ENCODE measurements around the gene SEC63.
"Not testable (repeated sequence)": the region's sequence is repeated elsewhere in the genome, so short reads cannot be mapped to it uniquely, and the experiment has no call there.

The SEC63 gene

GRCh38 chr6:107971181-107971580 is 13.2 kb upstream of the SEC63 start:
- DNase-seq: no peak

- DNase-seq: no peak
These were observed 12.2 kb upstream of the SEC63 start for GRCh38 chr6:107970255-107970654.

- DNase-seq: no peak
These were observed 10.1 kb upstream of the SEC63 start for GRCh38 chr6:107968081-107968480.

- DNase-seq: no peak
These were observed 7.7 kb upstream of the SEC63 start for GRCh38 chr6:107965746-107966145.

GRCh38 chr6:107962723-107963122 is 4.7 kb upstream of the SEC63 start:
- DNase-seq: no peak

GRCh38 chr6:107959392-107959791 is 1.4 kb upstream of the SEC63 start:
- no peak for DNase-seq

- DNase-seq: not testable (repeated sequence)
These were observed 818 bp upstream of the SEC63 start for GRCh38 chr6:107958689-107959362.

GRCh38 chr6:107957308-107957908 is 600 bp downstream of the SEC63 start:
- DNase-seq: peak; percentile 45

- peak; percentile 45 for DNase-seq
These were observed 1.3 kb downstream of the SEC63 start for GRCh38 chr6:107956586-107957307.

GRCh38 chr6:107956181-107956580 is 1.8 kb downstream of the SEC63 start:
- no peak for DNase-seq

- DNase-seq: not testable (repeated sequence)
These were observed 4.1 kb downstream of the SEC63 start for GRCh38 chr6:107953858-107954414.

- no peak for DNase-seq
These were observed 14.2 kb downstream of the SEC63 start for GRCh38 chr6:107943626-107944439.

- no peak for DNase-seq
These were observed 15.9 kb downstream of the SEC63 start for GRCh38 chr6:107942142-107942541.

- peak; percentile 53 for DNase-seq
These were observed 16.4 kb downstream of the SEC63 start for GRCh38 chr6:107941627-107942026.

GRCh38 chr6:107941199-107941598 is 16.8 kb downstream of the SEC63 start:
- no peak for DNase-seq

- DNase-seq: not testable (repeated sequence)
These were observed 21.1 kb downstream of the SEC63 start for GRCh38 chr6:107936910-107937292.

- no peak for DNase-seq
These were observed 21.7 kb downstream of the SEC63 start for GRCh38 chr6:107936162-107936909.

- DNase-seq: not testable (repeated sequence)
These were observed 23.8 kb downstream of the SEC63 start for GRCh38 chr6:107934229-107934628.

GRCh38 chr6:107932580-107932979 is 25.4 kb downstream of the SEC63 start:
- no peak for DNase-seq

GRCh38 chr6:107931894-107932293 is 26.1 kb downstream of the SEC63 start:
- DNase-seq: no peak

- DNase-seq: no peak
These were observed 29.0 kb downstream of the SEC63 start for GRCh38 chr6:107928984-107929383.

All from DMS79 treated with DMSO at 0.1 percent for 48 hours (cell line).